SH-SY5Y (cell line): ENCODE measurements around the gene MFF.

Experiments used
- GATA2 ChIP-seq: IDR thresholded peaks from 2 replicates; pipeline ENCODE4 v1.6.1; 2011; ENCODE audit warnings: mild to moderate bottlenecking, low read depth, low read length
- GATA3 ChIP-seq: IDR thresholded peaks from 2 replicates; pipeline ENCODE4 v1.6.1; 2011; ENCODE audit warnings: low read depth, mild to moderate bottlenecking, low read length, moderate library complexity

GRCh38 chr2:227322530-227323205 lies 2.4 kb upstream of the MFF start:
- TF ChIP-seq GATA3 = no peak
- TF ChIP-seq GATA2 = no peak
